IMR-90 (cell line): ENCODE measurements around the gene NDUFB7. TPM values are rescaled to one million over a fixed set of nuclear protein-coding genes. Genes with fewer than 3 reads are reported as not detected.
A peak's percentile ranks its signal among the peaks of the same experiment; 100 is the strongest.

Source experiments
- ATAC-seq: fragments of 200-7000 bp; cut with Tn5 transposase; 2 replicates; pipeline ENCODE4 v1.9.1; 2020; ENCODE audit warnings: low read depth, mild to moderate bottlenecking, moderate library complexity
- BruUV-seq: library from RNA; stranded (reverse); fragments of 400-500 nt; replicated peaks from 2 replicates; lab custom pipeline; 2021; lab: Mats Ljungman, UMichigan
- CTCF ChIA-PET: fragments of 300-600 bp; formaldehyde crosslinking; extraction: SDS; loops from one replicate; lab custom pipeline; 2021; ENCODE audit warnings: antibody characterized with exemption; lab: Yijun Ruan, JAX
- POLR2A ChIA-PET: fragments of 300-600 bp; sonication (Branson Sonifier 250); formaldehyde crosslinking; loops from one replicate; lab custom pipeline; 2022; ENCODE audit warnings: antibody characterized with exemption; ENCODE audit not compliant: unreplicated experiment; lab: Charles Lee
- DNase-seq: peaks from one replicate; pipeline ENCODE4 v3.0.0; 2013
- H2AFZ ChIP-seq: replicated peaks from 2 replicates; pipeline ENCODE3; 2013; ENCODE audit warnings: low read length, mild to moderate bottlenecking; ENCODE audit not compliant: poor library complexity
- H2AK5ac ChIP-seq: 2 replicates; pipeline ENCODE4 v1.6.1; 2013; ENCODE audit warnings: low read depth, low read length, inconsistent platforms
- H2AK9ac ChIP-seq: replicated peaks from 2 replicates; pipeline ENCODE3; 2013; ENCODE audit warnings: mild to moderate bottlenecking, low read depth, low read length, moderate library complexity; ENCODE audit not compliant: poor library complexity
- H2BK120ac ChIP-seq: 2 replicates; pipeline ENCODE4 v1.6.1; 2013; ENCODE audit warnings: low read depth, low read length, inconsistent platforms
- H2BK15ac ChIP-seq: 3 replicates; pipeline ENCODE4 v1.6.1; 2013; ENCODE audit warnings: low read depth, low read length, inconsistent platforms
- H2BK20ac ChIP-seq: 2 replicates; pipeline ENCODE4 v1.6.1; 2013; ENCODE audit warnings: low read depth, mild to moderate bottlenecking, inconsistent platforms, low read length, moderate library complexity
- H2BK5ac ChIP-seq: 2 replicates; pipeline ENCODE4 v1.6.1; 2013; ENCODE audit warnings: mild to moderate bottlenecking, low read depth, low read length, inconsistent platforms; ENCODE audit not compliant: poor library complexity, severe bottlenecking
- H3K14ac ChIP-seq: replicated peaks from 2 replicates; pipeline ENCODE4 v1.6.1; 2013; ENCODE audit warnings: low read depth, low read length, inconsistent platforms
- H3K18ac ChIP-seq: 2 replicates; pipeline ENCODE4 v1.6.1; 2013; ENCODE audit warnings: low read depth, low read length, control low read depth
- H3K23ac ChIP-seq: 2 replicates; pipeline ENCODE4 v1.6.1; 2013; ENCODE audit warnings: low read depth, low read length, inconsistent platforms
- H3K27ac ChIP-seq: 2 replicates; pipeline ENCODE4 v1.5.1; 2013; ENCODE audit warnings: mild to moderate bottlenecking, control low read depth, low read length; ENCODE audit not compliant: insufficient read depth
- H3K27me3 ChIP-seq: 2 replicates; pipeline ENCODE4 v1.6.1; 2013; ENCODE audit warnings: low read length; ENCODE audit not compliant: control insufficient read depth, insufficient read depth
- H3K36me3 ChIP-seq: 2 replicates; pipeline ENCODE4 v1.6.1; 2013; ENCODE audit warnings: low read length, mixed read lengths; ENCODE audit not compliant: control insufficient read depth, insufficient read depth
- H3K4ac ChIP-seq: 2 replicates; pipeline ENCODE4 v1.6.1; 2013; ENCODE audit warnings: low read depth, low read length, inconsistent platforms
- H3K4me1 ChIP-seq: 2 replicates; pipeline ENCODE4 v1.6.1; 2013; ENCODE audit warnings: low read length, mixed read lengths; ENCODE audit not compliant: control insufficient read depth, insufficient read depth
- H3K4me2 ChIP-seq: 2 replicates; pipeline ENCODE4 v1.6.1; 2013; ENCODE audit warnings: low read depth, mild to moderate bottlenecking, control low read depth, low read length, moderate library complexity
- H3K4me3 ChIP-seq: 2 replicates; pipeline ENCODE4 v1.5.1; 2013; ENCODE audit warnings: low read depth, mild to moderate bottlenecking, control low read depth, low read length, moderate library complexity; ENCODE audit not compliant: insufficient read depth
- H3K56ac ChIP-seq: 2 replicates; pipeline ENCODE4 v1.6.1; 2013; ENCODE audit warnings: low read length, inconsistent platforms; ENCODE audit not compliant: insufficient read depth; ENCODE audit errors: extremely low read depth
- H3K79me1 ChIP-seq, 2 experiments: 2 replicates each; pipeline ENCODE4 v1.6.1; 2013; ENCODE audit warnings: low read length in 2 of 2, inconsistent platforms in 1 of 2, low read depth in 1 of 2
- H3K9ac ChIP-seq: 2 replicates; pipeline ENCODE4 v1.6.1; 2013; ENCODE audit warnings: low read depth, low read length, control low read depth
- H3K9me1 ChIP-seq: 2 replicates; pipeline ENCODE4 v1.6.1; 2013; ENCODE audit warnings: low read length, inconsistent platforms; ENCODE audit not compliant: insufficient read depth
- H3K9me3 ChIP-seq: 2 replicates; pipeline ENCODE4 v1.6.1; 2013; ENCODE audit warnings: low read length; ENCODE audit not compliant: control insufficient read depth, insufficient read depth
- H4K20me1 ChIP-seq: 2 replicates; pipeline ENCODE4 v1.6.1; 2013; ENCODE audit warnings: low read length, inconsistent platforms; ENCODE audit not compliant: insufficient read depth
- H4K5ac ChIP-seq: 2 replicates; pipeline ENCODE4 v1.6.1; 2013; ENCODE audit warnings: mild to moderate bottlenecking, low read depth, low read length, control low read depth
- H4K8ac ChIP-seq, 2 experiments: 2 replicates each; pipeline ENCODE4 v1.6.1; 2013; ENCODE audit warnings: low read depth in 2 of 2, low read length in 2 of 2, control low read depth in 1 of 2, inconsistent platforms in 1 of 2
- H4K91ac ChIP-seq: 2 replicates; pipeline ENCODE4 v1.6.1; 2013; ENCODE audit warnings: low read depth, low read length, inconsistent platforms; ENCODE audit not compliant: insufficient read depth
- CEBPB ChIP-seq: IDR thresholded peaks from 2 replicates; pipeline ENCODE4 v1.6.1; 2012; ENCODE audit warnings: low read depth, low read length, improper control_type of control experiment
- FOS ChIP-seq: fragments of 150-350 bp; IDR thresholded peaks from 2 replicates; pipeline ENCODE4 v1.6.1; 2016; ENCODE audit warnings: low read depth, low read length
- MAZ ChIP-seq: IDR thresholded peaks from 2 replicates; pipeline ENCODE4 v1.6.1; 2012; ENCODE audit warnings: low read depth, mild to moderate bottlenecking, low read length, improper control_type of control experiment, moderate library complexity, borderline replicate concordance
- SMC3 ChIP-seq: fragments of 150-350 bp; IDR thresholded peaks from 2 replicates; pipeline ENCODE4 v1.6.1; 2016; ENCODE audit warnings: low read depth, mild to moderate bottlenecking, antibody characterized with exemption, low read length, moderate library complexity
- WGBS, 2 experiments: methylation state at CpG; one replicate each; pipeline versions ENCODE4 v1.1.5 to v1.1.7; 2013; ENCODE audit warnings: missing lambda C conversion rate in 2 of 2; ENCODE audit not compliant: insufficient read length in 1 of 2; ENCODE audit errors: extremely low coverage in 2 of 2; 5-methylcytosine and 5-hydroxymethylcytosine counted together
- dilution Hi-C: fragments of 300-500 bp; cut with HindIII; formaldehyde crosslinking; loops from one replicate; pipeline ENCODE4 v1.14.3; 2018; ENCODE audit warnings: low sequenced_read_pairs; ENCODE audit not compliant: unreplicated experiment
- in situ Hi-C: fragments of 300-500 bp; cut with MboI; formaldehyde crosslinking; loops from 3 replicates; pipeline ENCODE4 v1.14.3; 2019; ENCODE audit warnings: low sequenced_read_pairs, inconsistent platforms, mixed read lengths
- intact Hi-C: fragments of 100-400 bp; cut with micrococcal nuclease; formaldehyde crosslinking; loops from 2 replicates; pipeline ENCODE4 v1.10.0; 2022
- polyA plus RNA-seq, 3 experiments: library from polyadenylated mRNA; depleted of rRNA; stranded (reverse); fragments of >200 nt; gene quantifications; 2 replicates each; pipeline ENCODE4 v1.2.3, GENCODE V29; 2012; ENCODE audit warnings: low replicate concordance in 1 of 3
- total RNA-seq: library from RNA; depleted of rRNA; stranded (reverse); fragments of >200 nt; gene quantifications from 2 replicates; pipeline ENCODE4 v1.2.3, GENCODE V29; 2012
- TF ChIP-seq, protein P1 (sequence below): fragments of 150-350 bp; IDR thresholded peaks from 2 replicates; pipeline ENCODE4 v1.6.1; 2017; ENCODE audit warnings: mild to moderate bottlenecking, antibody characterized with exemption, low read length, low read depth
- TF ChIP-seq, protein P2 (sequence below): conservative IDR thresholded peaks from 2 replicates; pipeline ENCODE4 v1.5.1; 2012; ENCODE audit warnings: mild to moderate bottlenecking, low read depth, low read length, improper control_type of control experiment

The NDUFB7 gene
- total and polyA plus RNA-seq, 2 of the 4 experiments (the other 2 are of a cell fraction) = 436 to 523 TPM

DNA sequence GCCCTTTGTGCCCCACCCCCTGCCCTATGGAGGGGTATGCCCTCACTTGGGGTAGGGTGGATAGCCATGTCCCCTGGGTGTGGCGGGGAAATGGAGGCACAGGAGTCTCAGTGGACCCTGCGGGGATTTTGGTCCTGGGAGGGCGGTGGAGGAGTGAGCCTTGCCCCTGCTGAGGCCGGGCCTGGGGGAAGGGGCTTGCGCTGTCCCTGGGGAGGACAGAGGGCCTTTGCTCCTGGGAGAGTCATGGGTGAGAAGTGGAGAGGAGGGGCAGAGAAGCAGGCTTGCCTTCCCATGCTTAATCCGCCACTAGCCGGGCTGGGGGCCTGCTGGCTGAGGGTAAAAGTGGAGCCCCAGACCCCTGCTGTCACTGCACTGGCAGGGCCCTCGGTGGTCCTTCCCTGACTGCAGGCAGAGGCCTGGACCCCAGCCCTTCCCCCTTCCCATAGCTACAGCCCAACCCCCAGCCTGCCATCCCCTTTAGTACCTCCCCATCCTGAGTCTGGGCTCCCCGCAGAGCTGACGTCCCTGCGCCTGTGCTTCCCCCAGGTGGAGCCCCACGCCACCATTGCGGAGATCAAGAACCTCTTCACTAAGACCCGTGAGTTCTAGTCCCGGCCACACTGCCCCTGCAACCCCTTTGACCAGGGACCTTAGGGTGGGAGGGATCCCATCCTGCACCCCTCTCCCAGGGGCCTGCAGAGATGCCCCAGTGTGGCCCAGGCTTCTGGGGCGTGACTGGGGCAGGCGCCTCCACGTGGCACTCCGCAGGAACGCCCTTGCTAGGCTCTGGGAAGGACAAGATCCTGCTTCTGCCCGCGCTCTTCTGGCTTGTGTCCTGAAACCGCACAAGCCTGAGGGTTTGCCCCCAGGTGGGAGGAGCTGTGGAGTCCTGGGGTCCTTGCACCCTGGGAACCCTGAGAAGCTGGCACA lies 8.9 kb downstream of the NDUFB7 start (continued):
- TF ChIP-seq FOS (no peak), SMC3 (no peak)

DNA sequence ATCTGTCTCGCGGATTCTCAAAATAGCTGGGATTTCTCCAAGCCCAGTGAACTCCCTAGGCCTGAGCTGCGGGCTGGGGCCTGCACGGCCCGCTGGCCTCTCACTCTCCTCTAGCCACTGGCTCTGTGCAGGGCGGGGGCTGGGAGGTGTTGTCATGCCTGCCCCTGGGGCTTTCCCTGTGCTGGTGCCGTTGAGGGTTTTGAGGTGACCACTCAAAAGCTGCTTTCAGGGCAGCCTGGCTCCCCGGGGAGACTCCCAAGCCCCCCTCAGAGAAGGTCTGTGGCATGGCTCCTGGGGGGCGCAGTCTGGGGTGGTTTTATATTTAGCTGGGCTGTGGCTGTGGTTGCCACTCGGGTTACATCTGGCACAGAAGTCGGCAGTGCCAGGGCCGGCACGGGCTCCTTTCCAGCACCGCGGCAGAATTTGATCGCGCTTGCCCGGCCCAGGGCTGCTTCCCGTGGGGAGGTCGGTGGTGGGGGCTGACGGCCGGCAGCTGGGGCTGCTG lies 10.0 kb downstream of the NDUFB7 start:
- peak overlapping the region; percentile 71 for H2AFZ ChIP-seq
- no peak overlapping the region for H2BK5ac ChIP-seq
- H3K27me3 ChIP-seq = no peaks in the 10 kb centered on the region
- intact Hi-C loops (no loop called here), dilution Hi-C loops (no loop called here), in situ Hi-C loops (loop anchor here (25.0 kb wide), 1 partner anchor 875 kb away; the partner anchor contains the start of gene WIZ)
- no peak overlapping the region for H2BK120ac ChIP-seq
- no TSS peak for BruUV-seq
- H3K9ac ChIP-seq = no peak overlapping the region; the same call in 1 of the 2 replicates
- TF ChIP-seq, protein P1, sequence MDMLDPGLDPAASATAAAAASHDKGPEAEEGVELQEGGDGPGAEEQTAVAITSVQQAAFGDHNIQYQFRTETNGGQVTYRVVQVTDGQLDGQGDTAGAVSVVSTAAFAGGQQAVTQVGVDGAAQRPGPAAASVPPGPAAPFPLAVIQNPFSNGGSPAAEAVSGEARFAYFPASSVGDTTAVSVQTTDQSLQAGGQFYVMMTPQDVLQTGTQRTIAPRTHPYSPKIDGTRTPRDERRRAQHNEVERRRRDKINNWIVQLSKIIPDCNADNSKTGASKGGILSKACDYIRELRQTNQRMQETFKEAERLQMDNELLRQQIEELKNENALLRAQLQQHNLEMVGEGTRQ = no peak
- TF ChIP-seq, protein P2, sequence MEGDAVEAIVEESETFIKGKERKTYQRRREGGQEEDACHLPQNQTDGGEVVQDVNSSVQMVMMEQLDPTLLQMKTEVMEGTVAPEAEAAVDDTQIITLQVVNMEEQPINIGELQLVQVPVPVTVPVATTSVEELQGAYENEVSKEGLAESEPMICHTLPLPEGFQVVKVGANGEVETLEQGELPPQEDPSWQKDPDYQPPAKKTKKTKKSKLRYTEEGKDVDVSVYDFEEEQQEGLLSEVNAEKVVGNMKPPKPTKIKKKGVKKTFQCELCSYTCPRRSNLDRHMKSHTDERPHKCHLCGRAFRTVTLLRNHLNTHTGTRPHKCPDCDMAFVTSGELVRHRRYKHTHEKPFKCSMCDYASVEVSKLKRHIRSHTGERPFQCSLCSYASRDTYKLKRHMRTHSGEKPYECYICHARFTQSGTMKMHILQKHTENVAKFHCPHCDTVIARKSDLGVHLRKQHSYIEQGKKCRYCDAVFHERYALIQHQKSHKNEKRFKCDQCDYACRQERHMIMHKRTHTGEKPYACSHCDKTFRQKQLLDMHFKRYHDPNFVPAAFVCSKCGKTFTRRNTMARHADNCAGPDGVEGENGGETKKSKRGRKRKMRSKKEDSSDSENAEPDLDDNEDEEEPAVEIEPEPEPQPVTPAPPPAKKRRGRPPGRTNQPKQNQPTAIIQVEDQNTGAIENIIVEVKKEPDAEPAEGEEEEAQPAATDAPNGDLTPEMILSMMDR = no peak
- TF ChIP-seq CEBPB (no peak), MAZ (no peak)
- no peak overlapping the region for H3K18ac ChIP-seq
- 68% methylated on average over 11 of the region's 22 CpGs; no CpG with 5 or more reads in 1 of the 2 experiments for whole genome bisulfite sequencing, 2 experiments
- H4K20me1 ChIP-seq = 0 out of 2 replicates have a peak, but pooled peaks cover under 1% of the 10 kb centered on the region
- H3K56ac ChIP-seq = no peak overlapping the region
- peak; percentile 19 for DNase-seq
- H2AK5ac ChIP-seq = no peak overlapping the region
- H4K8ac ChIP-seq = peak overlapping the region; percentile 55 to 64; a peak in 2 of 4 replicates
- peaks cover 10 to 26% of the 10 kb centered on the region in 2 experiments for H3K79me1 ChIP-seq
- H3K9me1 ChIP-seq = no peaks in the 10 kb centered on the region; the same call in 1 of the 2 replicates
- no peak overlapping the region for H4K91ac ChIP-seq
- H3K23ac ChIP-seq = peak overlapping the region; percentile 49; the same call in 1 of the 2 replicates
- H3K27ac ChIP-seq = 0 out of 2 replicates have a peak overlapping the region, but pooled peaks have one; percentile 15
- H3K4me2 ChIP-seq = no peak overlapping the region
- ATAC-seq = peak; percentile 61
- H4K5ac ChIP-seq = no peak overlapping the region
- H3K36me3 ChIP-seq = peaks cover 10% of the 10 kb centered on the region; the same call in 1 of the 2 replicates
- no peak overlapping the region for H2BK15ac ChIP-seq
- peak overlapping the region; percentile 43; the same call in 1 of the 2 replicates for H3K4ac ChIP-seq
- no peak overlapping the region for H3K4me3 ChIP-seq
- no peak overlapping the region for H2BK20ac ChIP-seq
- ChIA-PET POLR2A (no interaction called here), CTCF (interaction anchor here (1.3 kb wide), 1 partner anchor 10 kb away, joined by 4 read pairs; the partner anchor contains the start of gene NDUFB7)
- no peaks in the 10 kb centered on the region for H3K9me3 ChIP-seq
- H3K14ac ChIP-seq = no peak overlapping the region
- peaks cover 5% of the 10 kb centered on the region; the same call in 1 of the 2 replicates for H3K4me1 ChIP-seq
- H2AK9ac ChIP-seq = peak overlapping the region; percentile 37
